ENCODE results near the gene CAPN5. TPM values are rescaled to one million over a fixed set of nuclear protein-coding genes. Genes with fewer than 3 reads are reported as not detected.

CAPN5 gene
- total and polyA plus RNA-seq, 11 donors, result 1.1 to 4.5 (median 2.1) TPM

GRCh38 chr11:77121876-77122575 is 55.3 kb downstream of the CAPN5 start:
- H3K27me3 ChIP-seq, result peaks cover 0 to 9% (median 0%) of the 10 kb centered on the region in 9 donors
- 91 to 98% (median 96%) methylated on average over 6 to 8 of the region's 8 CpGs for WGBS, 4 donors
- no peak overlapping the region for H3K4me3 ChIP-seq
- peaks cover 0 to 31% (median 0%) of the 10 kb centered on the region in 9 donors for H3K36me3 ChIP-seq
- DNase-seq (peak in 1 of 5 donors; percentile 59), ATAC-seq (no peak)
- H3K27ac ChIP-seq, result no peak overlapping the region
- peaks cover 0 to 5% (median 3%) of the 10 kb centered on the region in 12 donors for H3K4me1 ChIP-seq
- TF ChIP-seq CTCF (IDR thresholded peaks at IDR 0.05) (no peak), POLR2A (IDR thresholded peaks at IDR 0.05) (no peak)
- intact Hi-C loops (cut with DNase I), result loop anchor here in 2 of 10 donors (10.0 kb wide), 1 partner anchor 423 kb away; no protein-coding TSS in a partner anchor
- H3K9me3 ChIP-seq, result no peaks in the 10 kb centered on the region

- DNase-seq (peak in 1 of 5 donors; percentile 48), ATAC-seq (no peak)
- intact Hi-C loops (cut with DNase I), result loop anchor here in 2 of 10 donors (10.0 kb wide), 1 partner anchor 422 kb away; no protein-coding TSS in a partner anchor
- H3K27ac ChIP-seq, result no peak overlapping the region
- H3K4me3 ChIP-seq, result no peak overlapping the region
- peaks cover 0 to 11% (median 9%) of the 10 kb centered on the region in 12 donors for H3K4me1 ChIP-seq
- WGBS, 4 donors, result 92 to 95% (median 93%) methylated on average over 4 to 7 of the region's 7 CpGs
- no peaks in the 10 kb centered on the region for H3K9me3 ChIP-seq
- TF ChIP-seq CTCF (IDR thresholded peaks at IDR 0.05) (no peak), POLR2A (IDR thresholded peaks at IDR 0.05) (no peak)
- peaks cover 0 to 31% (median 0%) of the 10 kb centered on the region in 9 donors for H3K36me3 ChIP-seq
- H3K27me3 ChIP-seq, result peaks cover 0 to 9% (median 0%) of the 10 kb centered on the region in 9 donors
These were observed 55.9 kb downstream of the CAPN5 start for GRCh38 chr11:77122576-77123212.

GRCh38 chr11:77123591-77123990 is 56.8 kb downstream of the CAPN5 start:
- H3K9me3 ChIP-seq, result no peaks in the 10 kb centered on the region
- WGBS, 4 donors, result 91 to 95% (median 93%) methylated on average over 8 of the region's 8 CpGs
- intact Hi-C loops (cut with DNase I), result loop anchor here in 2 of 10 donors (10.0 kb wide), 1 partner anchor 421 kb away; no protein-coding TSS in a partner anchor
- peaks cover 0 to 9% (median 0%) of the 10 kb centered on the region in 9 donors for H3K27me3 ChIP-seq
- no peak overlapping the region for H3K27ac ChIP-seq
- peaks cover 0 to 26% (median 0%) of the 10 kb centered on the region in 9 donors for H3K36me3 ChIP-seq
- H3K4me1 ChIP-seq, result peaks cover 0 to 19% (median 13%) of the 10 kb centered on the region in 12 donors
- DNase-seq (peak in 1 of 5 donors; percentile 28), ATAC-seq (no peak)
- H3K4me3 ChIP-seq, result no peak overlapping the region
- no peak for TF ChIP-seq POLR2A (IDR thresholded peaks at IDR 0.05)
- no peak for TF ChIP-seq CTCF (IDR thresholded peaks at IDR 0.05)

GRCh38 chr11:77124041-77124440 is 57.3 kb downstream of the CAPN5 start:
- intact Hi-C loops (cut with DNase I), result loop anchor here in 2 of 10 donors (10.0 kb wide), 1 partner anchor 421 kb away; no protein-coding TSS in a partner anchor
- ATAC-seq (no peak), DNase-seq (peak in 1 of 5 donors; percentile 20)
- no peak for TF ChIP-seq CTCF (IDR thresholded peaks at IDR 0.05)
- no peak for TF ChIP-seq POLR2A (IDR thresholded peaks at IDR 0.05)
- no peaks in the 10 kb centered on the region for H3K9me3 ChIP-seq
- no peak overlapping the region for H3K4me3 ChIP-seq
- peaks cover 0 to 9% (median 0%) of the 10 kb centered on the region in 9 donors for H3K27me3 ChIP-seq
- no peak overlapping the region for H3K27ac ChIP-seq
- H3K36me3 ChIP-seq, result peaks cover 0 to 22% (median 0%) of the 10 kb centered on the region in 9 donors
- WGBS, 4 donors, result 83 to 90% (median 89%) methylated on average over 8 of the region's 8 CpGs
- peaks cover 0 to 20% (median 13%) of the 10 kb centered on the region in 12 donors for H3K4me1 ChIP-seq
